GM19351 (cell line): ENCODE results near the gene ACACB.

Experiments used
- ATAC-seq: cut with Tn5 transposase; IDR thresholded peaks from one replicate; pipeline ENCODE4 v1.9.1; 2021; ENCODE audit warnings: mild to moderate bottlenecking, moderate library complexity; ENCODE audit not compliant: unreplicated experiment

The ACACB gene

GRCh38 chr12:109271418-109271817 lies 155.0 kb downstream of the ACACB start:
- ATAC-seq: no peak

GRCh38 chr12:109273354-109273753 lies 157.0 kb downstream of the ACACB start:
- ATAC-seq: no peak

- no peak for ATAC-seq
Measured at GRCh38 chr12:109274381-109274780, 158.0 kb downstream of the ACACB start.

- ATAC-seq: no peak
Measured at GRCh38 chr12:109275173-109275572, 158.8 kb downstream of the ACACB start.

- ATAC-seq: no peak
Measured at GRCh38 chr12:109276160-109276559, 159.8 kb downstream of the ACACB start.

GRCh38 chr12:109277255-109277898 lies 161.0 kb downstream of the ACACB start:
- ATAC-seq: no peak

GRCh38 chr12:109277899-109278762 lies 161.7 kb downstream of the ACACB start:
- ATAC-seq: no peak

GRCh38 chr12:109278912-109279311 lies 162.5 kb downstream of the ACACB start:
- no peak for ATAC-seq

- ATAC-seq: no peak
Measured at GRCh38 chr12:109279525-109279924, 163.1 kb downstream of the ACACB start.

GRCh38 chr12:109281452-109281851 lies 165.1 kb downstream of the ACACB start:
- ATAC-seq: no peak

- ATAC-seq: no peak
Measured at GRCh38 chr12:109284392-109284791, 168.0 kb downstream of the ACACB start.

- ATAC-seq: no peak
Measured at GRCh38 chr12:109286252-109286651, 169.9 kb downstream of the ACACB start.

GRCh38 chr12:109286652-109287051 lies 170.3 kb downstream of the ACACB start:
- ATAC-seq: no peak

GRCh38 chr12:109287181-109287580 lies 170.8 kb downstream of the ACACB start:
- ATAC-seq: no peak

GRCh38 chr12:109287811-109288469 lies 171.6 kb downstream of the ACACB start:
- ATAC-seq: no peak

GRCh38 chr12:109288571-109288970 lies 172.2 kb downstream of the ACACB start:
- no peak for ATAC-seq

- no peak for ATAC-seq
Measured at GRCh38 chr12:109289004-109289403, 172.6 kb downstream of the ACACB start.

GRCh38 chr12:109289551-109289950 lies 173.2 kb downstream of the ACACB start:
- ATAC-seq: no peak

GRCh38 chr12:109290061-109290460 lies 173.7 kb downstream of the ACACB start:
- no peak for ATAC-seq

- ATAC-seq: no peak
Measured at GRCh38 chr12:109291117-109291516, 174.7 kb downstream of the ACACB start.

GRCh38 chr12:109291521-109292341 lies 175.3 kb downstream of the ACACB start:
- ATAC-seq: no peak
